Measurements from ENCODE around the gene BIVM.
A peak's percentile ranks its signal among the peaks of the same experiment; 100 is the strongest.

Gene BIVM

DNA sequence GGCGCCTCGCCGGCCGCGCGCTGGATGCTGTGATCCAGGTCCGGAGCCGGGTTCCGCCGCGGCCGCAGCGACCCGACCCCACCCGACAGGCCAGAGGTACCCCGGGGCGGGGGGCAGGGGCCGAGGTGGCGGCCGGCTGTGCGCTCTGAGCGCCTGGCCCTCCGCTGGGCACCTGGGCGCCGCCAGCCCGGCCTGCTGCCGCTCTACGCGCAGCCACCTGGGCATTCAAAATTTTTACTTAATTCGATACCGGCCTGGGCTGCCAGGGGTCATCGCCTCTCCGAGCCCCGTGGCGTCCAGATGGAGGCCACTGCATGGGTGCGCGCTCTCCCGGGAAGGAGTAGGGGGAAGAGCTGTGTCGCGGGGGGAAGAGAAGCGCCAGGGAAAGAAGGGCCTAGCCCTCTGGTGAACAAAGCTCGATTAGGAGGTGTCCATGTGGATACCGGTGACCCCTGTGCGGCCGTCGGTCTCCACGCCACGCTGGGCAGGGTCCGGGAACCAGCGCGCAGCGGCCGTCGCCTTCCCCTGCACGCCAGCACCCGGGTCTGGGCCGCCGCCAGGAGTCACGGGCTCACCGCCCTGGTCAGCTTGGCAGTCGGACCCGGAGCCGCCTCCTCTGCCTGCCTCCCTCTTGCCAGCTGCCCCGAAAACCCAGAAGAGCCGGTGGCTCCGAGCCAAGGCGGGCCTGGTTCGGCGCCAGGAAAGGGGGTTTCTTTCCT lies 666 bp downstream of the BIVM start:
- peak overlapping the region; percentile 87 for H3K9ac ChIP-seq (ENCODE audit: insufficient read length)
- H3K9me3 ChIP-seq (ENCODE audit: low read depth, low read length): no peaks in the 10 kb centered on the region
- no peak overlapping the region for H3K27ac ChIP-seq
- TF ChIP-seq EZH2 (IDR thresholded peaks at IDR 0.05) (no peak), POLR2AphosphoS5 (IDR thresholded peaks at IDR 0.05; ENCODE audit: borderline replicate concordance, low read depth, low read length) (no peak), FOXP2 (optimal IDR thresholded peaks at IDR 0.05; ENCODE audit: control extremely low read depth, extremely low read length, insufficient read depth) (no peak)
- DNase-seq (ENCODE audit: low read depth, low spot score): no peak
- peak overlapping the region; percentile 87 for H3K4me3 ChIP-seq
- H3K36me3 ChIP-seq (ENCODE audit: insufficient read depth, low read length): no peaks in the 10 kb centered on the region

GRCh38 chr13:102800145-102801041 lies 1.5 kb downstream of the BIVM start:
- Histone ChIP-seq H3K9me3 (ENCODE audit: low read depth, low read length) (no peaks in the 10 kb centered on the region), H3K9ac (ENCODE audit: insufficient read length) (peak overlapping the region; percentile 87), H3K4me3 (peak overlapping the region; percentile 87), H3K27ac (no peak overlapping the region), H3K36me3 (ENCODE audit: insufficient read depth, low read length) (no peaks in the 10 kb centered on the region)
- DNase-seq (ENCODE audit: low read depth, low spot score): no peak
- TF ChIP-seq EZH2 (IDR thresholded peaks at IDR 0.05) (no peak), FOXP2 (optimal IDR thresholded peaks at IDR 0.05; ENCODE audit: control extremely low read depth, extremely low read length, insufficient read depth) (no peak), POLR2AphosphoS5 (IDR thresholded peaks at IDR 0.05; ENCODE audit: borderline replicate concordance, low read depth, low read length) (peak; percentile 46; the same call in 1 of the 2 replicates)

GRCh38 chr13:102805680-102806079 lies 6.8 kb downstream of the BIVM start:
- Histone ChIP-seq H3K27ac (no peak overlapping the region), H3K4me3 (no peak overlapping the region), H3K36me3 (ENCODE audit: insufficient read depth, low read length) (no peaks in the 10 kb centered on the region; the same call in 1 of the 2 replicates), H3K9ac (ENCODE audit: insufficient read length) (no peak overlapping the region), H3K9me3 (ENCODE audit: low read depth, low read length) (no peaks in the 10 kb centered on the region)
- TF ChIP-seq POLR2AphosphoS5 (IDR thresholded peaks at IDR 0.05; ENCODE audit: borderline replicate concordance, low read depth, low read length): no peak
- no peak for TF ChIP-seq FOXP2 (optimal IDR thresholded peaks at IDR 0.05; ENCODE audit: control extremely low read depth, extremely low read length, insufficient read depth)
- TF ChIP-seq EZH2 (IDR thresholded peaks at IDR 0.05): no peak
- no peak for DNase-seq (ENCODE audit: low read depth, low spot score)

- no peak for DNase-seq (ENCODE audit: low read depth, low spot score)
- TF ChIP-seq EZH2 (IDR thresholded peaks at IDR 0.05) (no peak), POLR2AphosphoS5 (IDR thresholded peaks at IDR 0.05; ENCODE audit: borderline replicate concordance, low read depth, low read length) (no peak), FOXP2 (optimal IDR thresholded peaks at IDR 0.05; ENCODE audit: control extremely low read depth, extremely low read length, insufficient read depth) (no peak)
- no peak overlapping the region for H3K4me3 ChIP-seq
- no peak overlapping the region for H3K9ac ChIP-seq (ENCODE audit: insufficient read length)
- no peaks in the 10 kb centered on the region; the same call in 1 of the 2 replicates for H3K36me3 ChIP-seq (ENCODE audit: insufficient read depth, low read length)
- H3K27ac ChIP-seq: no peak overlapping the region
- no peaks in the 10 kb centered on the region for H3K9me3 ChIP-seq (ENCODE audit: low read depth, low read length)
These were observed 8.8 kb downstream of the BIVM start for GRCh38 chr13:102807699-102808098.

GRCh38 chr13:102812611-102813287 lies 13.8 kb downstream of the BIVM start:
- Histone ChIP-seq H3K27ac (no peak overlapping the region), H3K36me3 (ENCODE audit: insufficient read depth, low read length) (no peaks in the 10 kb centered on the region; the same call in 1 of the 2 replicates), H3K9ac (ENCODE audit: insufficient read length) (no peak overlapping the region), H3K4me3 (no peak overlapping the region), H3K9me3 (ENCODE audit: low read depth, low read length) (no peaks in the 10 kb centered on the region)
- no peak for TF ChIP-seq EZH2 (IDR thresholded peaks at IDR 0.05)
- TF ChIP-seq POLR2AphosphoS5 (IDR thresholded peaks at IDR 0.05; ENCODE audit: borderline replicate concordance, low read depth, low read length): no peak
- no peak for TF ChIP-seq FOXP2 (optimal IDR thresholded peaks at IDR 0.05; ENCODE audit: control extremely low read depth, extremely low read length, insufficient read depth)
- no peak for DNase-seq (ENCODE audit: low read depth, low spot score)

DNA sequence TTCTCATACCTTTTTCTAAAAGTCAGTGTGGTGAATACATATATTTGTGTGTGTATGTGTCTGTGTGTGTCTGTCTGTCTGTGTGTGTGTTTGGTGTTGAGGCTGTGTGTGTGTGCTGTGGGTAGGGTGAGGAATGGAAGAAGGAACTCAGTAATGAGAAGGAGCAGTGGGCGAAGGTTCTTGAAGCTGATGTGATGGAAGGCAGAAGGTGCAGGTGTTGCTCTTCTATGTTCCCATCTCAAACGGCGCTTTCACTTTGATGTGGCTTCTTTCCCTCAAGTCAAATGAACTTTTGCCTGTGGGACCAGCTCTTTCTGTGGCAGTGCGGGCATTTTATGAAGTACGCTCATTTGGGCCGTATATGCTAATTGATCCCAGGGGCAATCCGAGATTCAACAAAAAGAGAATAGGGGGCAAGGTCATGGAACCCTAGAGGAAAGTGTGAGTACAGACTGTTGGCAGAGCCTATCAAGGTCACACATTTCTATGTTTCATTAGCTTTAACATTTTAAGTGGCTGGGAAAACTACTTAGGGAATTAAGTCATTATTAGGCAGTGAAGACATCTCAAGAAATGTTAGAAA lies 15.2 kb downstream of the BIVM start:
- TF ChIP-seq EZH2 (IDR thresholded peaks at IDR 0.05) (no peak), FOXP2 (optimal IDR thresholded peaks at IDR 0.05; ENCODE audit: control extremely low read depth, extremely low read length, insufficient read depth) (no peak), POLR2AphosphoS5 (IDR thresholded peaks at IDR 0.05; ENCODE audit: borderline replicate concordance, low read depth, low read length) (no peak)
- no peaks in the 10 kb centered on the region for H3K9me3 ChIP-seq (ENCODE audit: low read depth, low read length)
- H3K27ac ChIP-seq: no peak overlapping the region
- H3K9ac ChIP-seq (ENCODE audit: insufficient read length): no peak overlapping the region
- H3K4me3 ChIP-seq: no peak overlapping the region
- no peak for DNase-seq (ENCODE audit: low read depth, low spot score)
- no peaks in the 10 kb centered on the region; the same call in 1 of the 2 replicates for H3K36me3 ChIP-seq (ENCODE audit: insufficient read depth, low read length)

- Histone ChIP-seq H3K9me3 (ENCODE audit: low read depth, low read length) (no peaks in the 10 kb centered on the region), H3K36me3 (ENCODE audit: insufficient read depth, low read length) (no peaks in the 10 kb centered on the region; the same call in 1 of the 2 replicates), H3K9ac (ENCODE audit: insufficient read length) (no peak overlapping the region), H3K4me3 (no peak overlapping the region), H3K27ac (no peak overlapping the region)
- no peak for TF ChIP-seq EZH2 (IDR thresholded peaks at IDR 0.05)
- no peak for TF ChIP-seq FOXP2 (optimal IDR thresholded peaks at IDR 0.05; ENCODE audit: control extremely low read depth, extremely low read length, insufficient read depth)
- no peak for TF ChIP-seq POLR2AphosphoS5 (IDR thresholded peaks at IDR 0.05; ENCODE audit: borderline replicate concordance, low read depth, low read length)
- no peak for DNase-seq (ENCODE audit: low read depth, low spot score)
These were observed 15.9 kb downstream of the BIVM start for GRCh38 chr13:102814793-102815192.

All from SK-N-MC (cell line).